ENCODE measurements around the gene EXOG.

The EXOG gene

GRCh38 chr3:38556640-38557358 lies 60.7 kb downstream of the EXOG start:
- Histone ChIP-seq H3K36me3 (ENCODE audit: control insufficient read depth, insufficient read depth, low read length) (no peaks in the 10 kb centered on the region), H3K4me3 (ENCODE audit: low read depth, low read length) (no peak overlapping the region), H3K4me1 (ENCODE audit: control insufficient read depth, insufficient read depth, low read length) (no peaks in the 10 kb centered on the region), H3K27ac (ENCODE audit: low read depth, low read length) (no peak overlapping the region), H3K9ac (ENCODE audit: low read depth, low read length) (no peak overlapping the region), H3K9me3 (ENCODE audit: control insufficient read depth, insufficient read depth, low read length) (0 out of 2 replicates have a peak, but pooled peaks cover 3% of the 10 kb centered on the region), H3K27me3 (ENCODE audit: control insufficient read depth, insufficient read depth, low read length) (no peaks in the 10 kb centered on the region)

- H3K9me3 ChIP-seq (ENCODE audit: control insufficient read depth, insufficient read depth, low read length): 0 out of 2 replicates have a peak, but pooled peaks cover 3% of the 10 kb centered on the region
- no peak overlapping the region for H3K9ac ChIP-seq (ENCODE audit: low read depth, low read length)
- no peak overlapping the region for H3K4me3 ChIP-seq (ENCODE audit: low read depth, low read length)
- no peaks in the 10 kb centered on the region for H3K36me3 ChIP-seq (ENCODE audit: control insufficient read depth, insufficient read depth, low read length)
- no peak overlapping the region for H3K27ac ChIP-seq (ENCODE audit: low read depth, low read length)
- no peaks in the 10 kb centered on the region for H3K27me3 ChIP-seq (ENCODE audit: control insufficient read depth, insufficient read depth, low read length)
- no peaks in the 10 kb centered on the region for H3K4me1 ChIP-seq (ENCODE audit: control insufficient read depth, insufficient read depth, low read length)
These were observed 62.7 kb downstream of the EXOG start for GRCh38 chr3:38558864-38559263.

GRCh38 chr3:38560284-38560683 lies 64.1 kb downstream of the EXOG start:
- H3K9me3 ChIP-seq (ENCODE audit: control insufficient read depth, insufficient read depth, low read length): no peaks in the 10 kb centered on the region
- no peak overlapping the region for H3K27ac ChIP-seq (ENCODE audit: low read depth, low read length)
- H3K36me3 ChIP-seq (ENCODE audit: control insufficient read depth, insufficient read depth, low read length): no peaks in the 10 kb centered on the region
- H3K4me3 ChIP-seq (ENCODE audit: low read depth, low read length): no peak overlapping the region
- no peak overlapping the region for H3K9ac ChIP-seq (ENCODE audit: low read depth, low read length)
- H3K4me1 ChIP-seq (ENCODE audit: control insufficient read depth, insufficient read depth, low read length): no peaks in the 10 kb centered on the region
- H3K27me3 ChIP-seq (ENCODE audit: control insufficient read depth, insufficient read depth, low read length): no peaks in the 10 kb centered on the region

- Histone ChIP-seq H3K9me3 (ENCODE audit: control insufficient read depth, insufficient read depth, low read length) (no peaks in the 10 kb centered on the region), H3K4me1 (ENCODE audit: control insufficient read depth, insufficient read depth, low read length) (no peaks in the 10 kb centered on the region), H3K36me3 (ENCODE audit: control insufficient read depth, insufficient read depth, low read length) (no peaks in the 10 kb centered on the region), H3K9ac (ENCODE audit: low read depth, low read length) (no peak overlapping the region), H3K27me3 (ENCODE audit: control insufficient read depth, insufficient read depth, low read length) (no peaks in the 10 kb centered on the region), H3K27ac (ENCODE audit: low read depth, low read length) (no peak overlapping the region), H3K4me3 (ENCODE audit: low read depth, low read length) (no peak overlapping the region)
These were observed 65.0 kb downstream of the EXOG start for GRCh38 chr3:38560996-38561717.

- no peak overlapping the region for H3K27ac ChIP-seq (ENCODE audit: low read depth, low read length)
- H3K9me3 ChIP-seq (ENCODE audit: control insufficient read depth, insufficient read depth, low read length): no peaks in the 10 kb centered on the region
- no peaks in the 10 kb centered on the region for H3K36me3 ChIP-seq (ENCODE audit: control insufficient read depth, insufficient read depth, low read length)
- H3K27me3 ChIP-seq (ENCODE audit: control insufficient read depth, insufficient read depth, low read length): no peaks in the 10 kb centered on the region
- H3K4me3 ChIP-seq (ENCODE audit: low read depth, low read length): no peak overlapping the region
- H3K4me1 ChIP-seq (ENCODE audit: control insufficient read depth, insufficient read depth, low read length): no peaks in the 10 kb centered on the region
- H3K9ac ChIP-seq (ENCODE audit: low read depth, low read length): no peak overlapping the region
These were observed 65.8 kb downstream of the EXOG start for GRCh38 chr3:38561746-38562466.

GRCh38 chr3:38562467-38562925 lies 66.4 kb downstream of the EXOG start:
- H3K9me3 ChIP-seq (ENCODE audit: control insufficient read depth, insufficient read depth, low read length): no peaks in the 10 kb centered on the region
- H3K9ac ChIP-seq (ENCODE audit: low read depth, low read length): no peak overlapping the region
- no peak overlapping the region for H3K4me3 ChIP-seq (ENCODE audit: low read depth, low read length)
- H3K36me3 ChIP-seq (ENCODE audit: control insufficient read depth, insufficient read depth, low read length): no peaks in the 10 kb centered on the region
- H3K4me1 ChIP-seq (ENCODE audit: control insufficient read depth, insufficient read depth, low read length): no peaks in the 10 kb centered on the region
- no peak overlapping the region for H3K27ac ChIP-seq (ENCODE audit: low read depth, low read length)
- no peaks in the 10 kb centered on the region for H3K27me3 ChIP-seq (ENCODE audit: control insufficient read depth, insufficient read depth, low read length)

GRCh38 chr3:38563070-38563885 lies 67.1 kb downstream of the EXOG start:
- Histone ChIP-seq H3K36me3 (ENCODE audit: control insufficient read depth, insufficient read depth, low read length) (no peaks in the 10 kb centered on the region), H3K4me1 (ENCODE audit: control insufficient read depth, insufficient read depth, low read length) (no peaks in the 10 kb centered on the region), H3K4me3 (ENCODE audit: low read depth, low read length) (no peak overlapping the region), H3K27me3 (ENCODE audit: control insufficient read depth, insufficient read depth, low read length) (no peaks in the 10 kb centered on the region), H3K9me3 (ENCODE audit: control insufficient read depth, insufficient read depth, low read length) (no peaks in the 10 kb centered on the region), H3K9ac (ENCODE audit: low read depth, low read length) (no peak overlapping the region), H3K27ac (ENCODE audit: low read depth, low read length) (no peak overlapping the region)

GRCh38 chr3:38563886-38564270 lies 67.7 kb downstream of the EXOG start:
- Histone ChIP-seq H3K36me3 (ENCODE audit: control insufficient read depth, insufficient read depth, low read length) (no peaks in the 10 kb centered on the region), H3K4me3 (ENCODE audit: low read depth, low read length) (no peak overlapping the region), H3K27ac (ENCODE audit: low read depth, low read length) (no peak overlapping the region), H3K4me1 (ENCODE audit: control insufficient read depth, insufficient read depth, low read length) (no peaks in the 10 kb centered on the region), H3K9ac (ENCODE audit: low read depth, low read length) (no peak overlapping the region), H3K9me3 (ENCODE audit: control insufficient read depth, insufficient read depth, low read length) (no peaks in the 10 kb centered on the region), H3K27me3 (ENCODE audit: control insufficient read depth, insufficient read depth, low read length) (no peaks in the 10 kb centered on the region)

- no peaks in the 10 kb centered on the region for H3K4me1 ChIP-seq (ENCODE audit: control insufficient read depth, insufficient read depth, low read length)
- H3K27ac ChIP-seq (ENCODE audit: low read depth, low read length): no peak overlapping the region
- no peaks in the 10 kb centered on the region for H3K36me3 ChIP-seq (ENCODE audit: control insufficient read depth, insufficient read depth, low read length)
- H3K9ac ChIP-seq (ENCODE audit: low read depth, low read length): no peak overlapping the region
- no peak overlapping the region for H3K4me3 ChIP-seq (ENCODE audit: low read depth, low read length)
- H3K27me3 ChIP-seq (ENCODE audit: control insufficient read depth, insufficient read depth, low read length): no peaks in the 10 kb centered on the region
- no peaks in the 10 kb centered on the region for H3K9me3 ChIP-seq (ENCODE audit: control insufficient read depth, insufficient read depth, low read length)
These were observed 68.6 kb downstream of the EXOG start for GRCh38 chr3:38564631-38565338.
